ENCODE data around the gene FH.

The FH gene

DNA sequence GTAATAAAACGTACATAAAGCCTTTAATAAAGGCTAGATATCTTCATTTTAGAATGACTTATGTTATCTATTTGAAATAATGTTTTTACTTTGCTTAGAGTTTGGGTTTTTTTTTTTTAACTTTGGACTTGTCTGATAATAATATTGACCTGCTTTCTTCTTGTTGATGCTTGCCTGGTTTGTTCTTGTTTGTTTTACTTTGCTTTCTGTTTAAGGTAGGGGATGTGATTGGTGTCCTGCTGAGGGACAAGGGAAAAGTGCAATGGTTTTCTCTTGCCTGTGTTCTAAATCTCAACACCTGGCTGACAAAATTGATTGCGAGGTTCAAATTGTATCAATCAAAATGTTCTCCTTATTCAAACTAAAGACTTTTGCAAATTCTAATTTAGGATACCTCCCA, 2.2 kb upstream of the FH start:
- no peak for DNase-seq (ENCODE audit: low read depth)

- no peak for DNase-seq (ENCODE audit: low read depth)
Measured at GRCh38 chr1:241520080-241520465, 518 bp upstream of the FH start.

DNA sequence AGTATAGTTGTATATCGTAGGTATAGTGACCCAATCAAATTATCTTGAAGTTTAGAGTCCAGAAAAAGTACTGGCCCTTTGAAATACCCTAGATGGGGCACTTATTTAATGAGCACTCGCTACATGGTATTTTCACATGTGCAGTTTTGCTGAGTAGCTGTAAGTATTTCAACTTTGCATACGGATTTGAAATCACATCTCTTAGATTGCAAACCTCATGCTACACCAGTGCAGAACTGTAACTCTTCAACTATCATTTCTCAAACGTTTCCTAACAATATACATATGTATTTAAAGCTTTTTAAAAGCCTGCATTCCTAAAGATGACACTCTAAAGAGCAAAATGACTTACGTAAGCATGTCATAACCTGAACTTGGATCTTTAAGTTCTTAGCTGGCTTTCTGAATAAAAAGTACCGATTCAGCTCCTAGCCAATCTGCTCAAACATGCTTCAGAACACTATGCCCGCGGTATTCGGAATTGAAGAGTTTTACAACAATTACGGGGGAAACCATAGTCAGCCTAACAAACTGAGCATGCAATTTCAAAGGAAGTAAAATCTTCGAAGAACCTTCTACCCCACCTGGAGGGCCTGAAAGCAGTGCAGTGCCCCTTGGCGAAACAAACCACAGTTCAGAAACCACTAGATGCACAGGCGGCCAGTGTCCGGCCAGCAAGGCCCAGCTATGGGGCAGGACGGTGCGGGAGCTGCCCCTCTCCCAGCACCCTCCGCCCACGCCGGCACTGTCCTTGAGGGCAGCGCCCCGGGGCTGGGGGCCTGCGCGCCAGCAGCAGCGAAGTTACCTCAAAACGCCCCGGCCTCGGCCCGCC, 863 bp downstream of the FH start:
- DNase-seq (ENCODE audit: low read depth): no peak

DNA sequence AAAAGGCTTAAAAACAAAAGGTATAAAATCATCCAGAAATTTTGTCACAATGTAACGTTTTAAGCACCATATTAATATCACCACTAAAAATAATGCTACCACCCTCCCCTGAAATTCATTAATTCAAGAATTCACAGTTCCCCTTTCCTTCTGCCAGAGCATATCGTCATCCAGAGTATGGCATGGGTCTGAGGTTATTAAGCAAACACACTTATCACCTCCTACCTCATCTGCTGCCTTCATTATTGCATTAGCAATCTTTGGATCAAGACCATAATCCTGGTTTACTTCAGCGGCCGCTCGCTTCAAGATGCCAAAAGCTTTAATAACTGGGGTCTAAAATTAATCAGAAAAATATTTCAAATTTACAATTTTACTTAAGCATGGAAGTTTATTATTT, 6.2 kb downstream of the FH start:
- DNase-seq (ENCODE audit: low read depth): no peak

GRCh38 chr1:241507189-241507863, 12.2 kb downstream of the FH start:
- no peak for DNase-seq (ENCODE audit: low read depth)

DNA sequence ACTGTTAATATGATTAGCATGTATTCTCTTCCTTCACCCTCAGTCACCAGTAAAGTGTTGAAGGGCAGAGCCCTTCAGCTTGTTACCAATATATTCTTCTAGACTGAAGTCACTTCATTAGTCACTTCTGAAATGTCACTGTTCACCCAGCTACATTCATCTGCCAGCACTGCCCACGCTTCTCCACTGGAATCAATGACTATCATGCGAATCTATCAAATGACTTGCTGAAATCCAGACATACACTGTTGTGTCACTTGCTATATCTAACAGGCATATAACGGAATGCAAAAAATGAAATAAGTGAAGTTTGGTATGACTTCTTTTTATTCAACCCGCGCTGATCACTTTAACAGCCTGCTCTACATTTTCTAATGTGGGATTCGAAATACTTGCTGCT, 16.1 kb downstream of the FH start:
- DNase-seq (ENCODE audit: low read depth): no peak

DNA sequence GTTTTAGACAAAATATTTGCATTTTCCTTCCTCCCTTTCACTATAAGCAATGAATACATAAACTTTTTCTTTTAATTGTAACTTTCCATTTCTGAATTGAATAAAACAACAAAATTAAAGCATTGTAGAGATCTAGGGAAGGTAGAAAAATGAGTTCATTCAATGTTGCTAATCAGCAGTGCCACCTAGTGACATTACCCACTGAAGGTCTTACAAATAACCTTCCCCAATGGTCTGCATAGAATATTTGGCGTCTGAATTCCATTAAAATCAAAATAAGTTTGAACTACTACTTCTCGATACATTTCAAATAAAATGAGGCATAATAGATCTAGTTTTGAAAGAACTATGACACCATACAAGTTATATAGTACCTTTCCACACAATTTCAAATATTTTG, 19.6 kb downstream of the FH start:
- DNase-seq (ENCODE audit: low read depth): peak; percentile 36

GRCh38 chr1:241495741-241496140, 23.8 kb downstream of the FH start:
- no peak for DNase-seq (ENCODE audit: low read depth)

GRCh38 chr1:241488739-241489138, 30.8 kb downstream of the FH start:
- DNase-seq (ENCODE audit: low read depth): no peak

DNA sequence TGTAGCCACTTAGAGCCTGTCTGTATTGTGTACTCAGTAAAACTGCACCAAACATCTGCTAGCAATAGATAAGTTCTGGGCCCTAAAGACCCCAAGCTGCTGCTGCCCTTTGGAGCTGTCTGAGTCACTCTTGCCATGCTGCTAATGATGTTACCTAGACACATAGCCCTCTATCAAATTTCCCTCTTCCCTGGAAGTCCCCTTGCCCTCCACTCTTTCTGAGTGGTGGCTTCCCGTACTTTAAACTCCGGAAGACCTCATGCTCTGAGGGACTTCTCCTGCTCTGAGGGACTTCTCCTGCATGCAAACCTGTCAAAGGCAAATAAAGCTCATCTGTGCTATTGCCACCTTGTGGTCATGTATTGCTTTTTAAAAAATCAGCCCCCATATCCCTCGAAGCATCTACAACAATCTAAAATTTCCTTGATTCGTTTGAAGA, 34.0 kb downstream of the FH start:
- no peak for DNase-seq (ENCODE audit: low read depth)

DNA sequence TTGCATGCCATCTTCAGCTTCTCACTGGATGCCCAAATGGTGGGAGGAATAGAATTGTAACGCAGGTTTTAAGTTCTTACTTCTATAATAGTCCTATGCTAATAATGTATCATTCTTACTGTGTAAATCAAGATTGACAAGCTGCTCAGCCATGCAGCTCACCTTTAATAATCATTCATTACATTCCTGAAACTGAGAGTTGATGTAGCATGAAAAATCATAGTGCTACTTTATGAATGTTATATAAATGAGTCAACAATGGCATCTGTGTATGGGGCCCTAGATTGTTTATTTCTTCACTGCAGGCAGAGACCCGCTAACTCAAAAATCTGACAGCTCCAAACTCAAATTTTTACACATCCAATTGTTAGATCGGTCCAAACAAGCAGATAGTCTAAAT, 34.4 kb downstream of the FH start:
- DNase-seq (ENCODE audit: low read depth): no peak

- DNase-seq (ENCODE audit: low read depth): no peak
Measured at GRCh38 chr1:241482761-241483250, 36.7 kb downstream of the FH start.

GRCh38 chr1:241479294-241479693, 40.3 kb downstream of the FH start:
- DNase-seq (ENCODE audit: low read depth): no peak

GRCh38 chr1:241475671-241476070, 43.9 kb downstream of the FH start:
- DNase-seq (ENCODE audit: low read depth): no peak

- DNase-seq (ENCODE audit: low read depth): no peak
Measured at GRCh38 chr1:241473026-241473425, 46.5 kb downstream of the FH start.

- no peak for DNase-seq (ENCODE audit: low read depth)
Measured at GRCh38 chr1:241470908-241471590, 48.5 kb downstream of the FH start.

- no peak for DNase-seq (ENCODE audit: low read depth)
Measured at GRCh38 chr1:241470361-241470760, 49.2 kb downstream of the FH start.

- no peak for DNase-seq (ENCODE audit: low read depth)
Measured at GRCh38 chr1:241465673-241466072, 53.9 kb downstream of the FH start.

GRCh38 chr1:241464985-241465384, 54.6 kb downstream of the FH start:
- no peak for DNase-seq (ENCODE audit: low read depth)

DNA sequence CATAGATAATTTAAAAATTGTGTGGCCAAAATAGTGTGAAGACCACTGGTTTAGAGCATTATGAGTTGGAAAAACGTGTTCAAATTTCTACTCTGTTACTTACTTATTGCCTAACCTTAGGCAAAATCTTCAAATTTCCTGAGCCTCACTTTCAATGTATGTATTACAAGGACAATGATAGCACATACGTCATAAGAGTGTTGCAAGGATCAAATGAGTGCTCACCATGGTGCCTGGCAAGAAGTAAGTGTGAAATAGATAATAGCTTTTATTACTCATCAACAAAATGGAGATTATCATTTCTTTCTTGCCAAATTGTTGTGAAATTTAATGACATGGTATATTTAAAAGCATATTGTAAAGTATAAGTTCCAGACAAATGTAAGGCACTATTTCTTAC, 57.2 kb downstream of the FH start:
- DNase-seq (ENCODE audit: low read depth): no peak

DNA sequence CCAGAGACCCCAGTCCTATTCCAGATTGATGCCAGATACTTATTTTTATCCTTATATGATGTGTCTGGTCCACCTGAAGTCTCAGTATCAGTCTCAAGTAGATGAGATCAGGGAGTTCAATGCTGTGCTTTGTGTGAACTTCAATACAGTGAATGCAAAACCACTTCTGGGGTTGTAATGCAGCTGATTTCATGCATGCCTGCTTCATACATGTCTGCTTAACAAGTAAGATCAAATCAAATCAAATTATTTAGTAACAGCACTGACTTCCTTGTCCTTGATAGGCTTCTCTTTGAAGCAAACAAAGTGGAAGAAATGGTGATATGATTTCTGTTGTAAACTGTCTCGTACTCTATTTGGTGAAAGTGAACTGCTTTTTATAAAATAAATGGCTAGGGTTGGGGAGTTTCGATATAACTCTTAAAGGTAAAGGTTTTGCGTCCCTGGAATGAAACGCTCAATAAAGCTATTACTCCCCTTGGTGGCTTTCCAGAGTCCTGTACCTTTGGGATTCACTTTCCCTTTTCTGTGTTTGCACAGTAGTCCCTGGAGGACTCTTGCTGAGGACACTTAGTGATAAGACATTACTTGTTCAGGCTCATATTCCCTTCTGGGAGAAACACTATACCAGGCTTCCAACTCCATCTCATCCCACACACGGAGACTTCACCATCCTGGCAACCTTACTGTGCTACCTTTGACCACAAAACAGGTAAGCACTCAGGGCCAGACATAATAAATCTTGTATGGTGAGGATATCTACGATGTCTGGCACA, 59.3 kb downstream of the FH start:
- no peak for DNase-seq (ENCODE audit: low read depth)

DNA sequence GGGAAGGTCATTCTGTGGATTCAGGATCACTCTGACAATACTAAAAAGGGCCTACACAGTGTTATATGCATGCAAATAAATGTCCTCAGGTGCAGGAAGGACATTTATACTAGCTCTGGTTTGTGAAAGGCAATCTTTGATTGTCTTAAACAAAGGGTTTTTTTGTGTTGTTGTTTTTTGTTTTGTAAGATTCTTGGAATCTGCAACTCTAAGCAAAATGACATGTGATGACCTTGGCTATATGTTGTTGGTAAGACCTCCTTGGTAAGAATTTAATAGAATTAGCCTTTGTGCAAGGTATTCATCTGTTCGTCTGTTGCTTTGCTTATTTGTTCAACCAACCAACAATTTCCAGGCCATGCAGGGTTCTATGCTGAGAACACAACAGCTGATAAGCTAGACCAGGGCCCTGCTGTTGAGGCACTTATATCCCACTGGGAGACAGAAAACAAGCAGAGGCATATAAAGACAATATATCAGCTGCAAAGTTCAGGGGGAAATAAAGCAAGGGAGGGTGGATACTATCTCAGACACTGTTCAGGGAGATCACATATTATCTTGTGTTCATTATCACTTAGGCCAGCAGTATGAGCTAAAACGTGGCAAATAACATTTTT, 60.3 kb downstream of the FH start:
- DNase-seq (ENCODE audit: low read depth): no peak
